22Rv1 (cell line): ENCODE data around the gene SLC7A1.

Source experiments
- H3K27ac ChIP-seq: fragments of 450-650 bp; 2 replicates; pipeline ENCODE4 v1.5.1; 2017
- ZFX ChIP-seq: fragments of 450-650 bp; IDR thresholded peaks from 2 replicates; pipeline ENCODE4 v1.6.1; 2017; ENCODE audit warnings: antibody characterized with exemption, borderline replicate concordance
- TF ChIP-seq, protein P1 (sequence below): fragments of 450-650 bp; IDR thresholded peaks from 2 replicates; pipeline ENCODE4 v1.5.1; 2017; ENCODE audit warnings: mild to moderate bottlenecking

The SLC7A1 gene

DNA sequence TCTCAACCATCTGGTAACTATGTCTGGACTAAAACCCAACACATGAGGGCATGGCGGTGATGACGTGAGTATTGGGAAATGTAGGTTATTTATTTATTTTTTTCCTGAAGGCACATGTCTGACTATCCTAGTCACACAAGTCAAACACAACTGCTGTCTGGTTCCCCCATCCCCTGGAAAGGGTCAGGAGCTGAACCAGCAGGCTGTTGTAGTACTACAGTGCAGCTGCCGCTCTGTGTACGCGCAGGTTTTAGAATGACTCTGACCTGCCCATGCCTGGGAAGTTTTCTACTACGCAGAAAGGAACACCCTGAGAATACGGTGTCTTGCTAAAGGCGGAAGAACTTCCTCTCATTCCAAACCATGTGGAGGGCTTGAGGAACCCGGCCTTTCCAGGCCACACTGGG, 1.2 kb downstream of the SLC7A1 start:
- TF ChIP-seq, protein P1, sequence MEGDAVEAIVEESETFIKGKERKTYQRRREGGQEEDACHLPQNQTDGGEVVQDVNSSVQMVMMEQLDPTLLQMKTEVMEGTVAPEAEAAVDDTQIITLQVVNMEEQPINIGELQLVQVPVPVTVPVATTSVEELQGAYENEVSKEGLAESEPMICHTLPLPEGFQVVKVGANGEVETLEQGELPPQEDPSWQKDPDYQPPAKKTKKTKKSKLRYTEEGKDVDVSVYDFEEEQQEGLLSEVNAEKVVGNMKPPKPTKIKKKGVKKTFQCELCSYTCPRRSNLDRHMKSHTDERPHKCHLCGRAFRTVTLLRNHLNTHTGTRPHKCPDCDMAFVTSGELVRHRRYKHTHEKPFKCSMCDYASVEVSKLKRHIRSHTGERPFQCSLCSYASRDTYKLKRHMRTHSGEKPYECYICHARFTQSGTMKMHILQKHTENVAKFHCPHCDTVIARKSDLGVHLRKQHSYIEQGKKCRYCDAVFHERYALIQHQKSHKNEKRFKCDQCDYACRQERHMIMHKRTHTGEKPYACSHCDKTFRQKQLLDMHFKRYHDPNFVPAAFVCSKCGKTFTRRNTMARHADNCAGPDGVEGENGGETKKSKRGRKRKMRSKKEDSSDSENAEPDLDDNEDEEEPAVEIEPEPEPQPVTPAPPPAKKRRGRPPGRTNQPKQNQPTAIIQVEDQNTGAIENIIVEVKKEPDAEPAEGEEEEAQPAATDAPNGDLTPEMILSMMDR = no peak
- TF ChIP-seq ZFX = no peak

DNA sequence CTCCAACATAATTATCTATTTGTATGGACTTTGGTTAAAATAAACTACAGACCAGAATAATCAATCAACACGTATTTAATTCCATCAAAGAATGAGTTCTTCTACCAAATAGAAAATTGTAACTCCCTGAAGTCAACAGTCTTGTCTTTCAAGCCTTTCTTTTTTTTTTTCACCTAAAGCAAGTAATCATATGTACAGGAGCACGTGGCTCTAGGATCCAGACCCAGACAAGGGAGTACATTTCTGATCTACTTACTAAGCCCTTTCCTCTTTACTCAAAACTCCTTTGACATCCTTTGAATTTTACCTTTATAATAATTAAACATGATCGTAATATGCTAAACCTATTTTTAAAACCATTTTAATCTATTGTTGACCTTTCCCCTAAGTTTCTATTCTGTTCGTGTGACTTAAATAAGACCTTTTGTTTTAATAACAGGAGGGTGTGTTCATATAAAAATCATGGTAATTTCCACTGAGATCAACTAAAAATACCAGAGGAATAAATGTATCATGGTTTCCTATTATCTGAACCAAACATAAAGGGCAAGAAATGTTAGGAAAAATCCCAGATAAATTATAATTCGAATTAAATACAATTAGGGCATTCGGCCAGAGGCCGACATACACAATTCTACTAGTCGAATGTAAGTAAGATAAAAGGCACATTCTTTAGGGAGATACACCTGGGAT, 1.7 kb downstream of the SLC7A1 start:
- TF ChIP-seq, protein P1 = no peak
- TF ChIP-seq ZFX = no peak
- peak overlapping the region; percentile 84 for H3K27ac ChIP-seq

More for the DNA sequence above, 1.2 kb downstream of the SLC7A1 start:
- peak overlapping the region; percentile 84 for H3K27ac ChIP-seq

DNA sequence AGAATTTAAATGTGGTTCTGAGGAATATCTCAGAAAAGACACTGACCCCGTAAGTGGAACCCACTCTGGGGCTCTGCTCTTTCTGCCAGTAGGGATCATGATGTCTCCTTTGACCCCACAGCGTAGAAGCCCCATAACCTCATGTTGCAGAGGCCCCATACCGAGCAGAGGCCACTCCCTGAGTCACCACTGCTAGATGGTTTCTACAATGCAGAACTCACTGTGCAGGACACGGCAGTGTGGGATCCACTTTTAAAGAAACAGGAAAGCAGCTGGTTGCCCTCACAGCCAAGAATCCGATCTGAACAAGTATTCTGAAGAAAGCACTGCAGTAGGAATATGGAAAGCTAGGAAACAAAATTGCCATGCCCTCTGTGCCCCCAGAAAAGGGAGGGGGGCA, 4.2 kb downstream of the SLC7A1 start:
- TF ChIP-seq, protein P1 = no peak
- TF ChIP-seq ZFX = no peak
- H3K27ac ChIP-seq = no peak overlapping the region

DNA sequence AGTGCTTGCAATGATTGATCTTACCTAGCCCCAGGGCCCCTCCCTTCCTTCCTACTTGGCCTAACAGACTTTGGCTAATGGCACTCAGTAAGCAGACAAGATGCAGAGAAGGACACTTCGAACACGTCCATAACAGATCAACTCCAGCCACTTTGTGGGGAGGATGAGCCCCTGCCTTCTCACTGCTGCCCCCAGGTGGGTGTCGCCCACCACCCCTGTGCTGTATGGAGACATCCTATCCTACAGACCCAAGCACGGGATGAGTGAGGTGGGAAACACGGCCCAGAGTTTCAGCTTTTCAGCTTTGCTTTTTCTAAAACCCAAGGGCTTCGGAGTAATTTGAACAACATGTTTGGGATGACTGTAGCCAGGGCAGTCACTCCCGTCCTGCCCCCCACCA, 5.5 kb downstream of the SLC7A1 start:
- no peak overlapping the region for H3K27ac ChIP-seq
- no peak for TF ChIP-seq ZFX
- TF ChIP-seq, protein P1 = no peak; the same call in 1 of the 2 replicates

DNA sequence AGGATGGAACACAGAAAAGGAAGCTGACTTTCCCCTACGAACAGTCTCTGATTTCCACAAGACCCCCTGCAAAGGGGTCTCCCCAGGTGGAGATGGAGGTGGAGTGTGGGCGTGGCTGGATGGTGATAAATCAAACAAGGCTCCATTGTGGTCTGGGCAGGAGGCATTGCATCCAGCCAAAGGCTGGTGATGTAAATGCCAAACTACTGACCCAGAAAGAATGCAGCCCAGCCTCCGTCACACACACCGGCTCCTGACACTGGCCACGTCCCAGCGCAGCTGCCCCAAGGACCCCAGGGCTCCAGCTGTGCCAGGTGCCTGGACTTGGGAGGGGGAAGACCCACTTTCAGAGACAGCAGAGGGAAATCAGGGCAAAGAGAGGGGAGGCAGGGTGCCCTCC, 6.3 kb downstream of the SLC7A1 start:
- H3K27ac ChIP-seq = no peak overlapping the region
- TF ChIP-seq, protein P1 = no peak
- TF ChIP-seq ZFX = no peak

DNA sequence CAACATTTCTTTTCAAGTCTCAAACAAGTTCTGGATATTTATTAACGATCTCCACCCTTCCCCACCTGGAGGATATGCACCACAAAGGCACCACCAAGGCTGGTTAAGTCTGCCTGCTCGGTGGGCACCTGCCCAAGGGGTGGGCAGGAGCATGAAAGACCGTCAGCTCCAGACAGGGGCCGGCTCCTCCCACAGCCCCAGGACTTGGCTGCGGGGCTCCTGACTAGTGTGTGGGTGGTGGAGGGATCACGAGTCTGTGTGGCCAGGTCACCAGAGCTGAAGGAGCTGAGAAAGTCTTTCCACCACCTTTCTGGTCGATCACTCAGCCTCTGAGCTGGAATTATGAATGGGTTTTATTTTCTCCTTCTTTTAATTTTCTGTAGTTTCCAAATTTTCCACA, 7.8 kb downstream of the SLC7A1 start:
- TF ChIP-seq ZFX = no peak
- TF ChIP-seq, protein P1 = no peak

DNA sequence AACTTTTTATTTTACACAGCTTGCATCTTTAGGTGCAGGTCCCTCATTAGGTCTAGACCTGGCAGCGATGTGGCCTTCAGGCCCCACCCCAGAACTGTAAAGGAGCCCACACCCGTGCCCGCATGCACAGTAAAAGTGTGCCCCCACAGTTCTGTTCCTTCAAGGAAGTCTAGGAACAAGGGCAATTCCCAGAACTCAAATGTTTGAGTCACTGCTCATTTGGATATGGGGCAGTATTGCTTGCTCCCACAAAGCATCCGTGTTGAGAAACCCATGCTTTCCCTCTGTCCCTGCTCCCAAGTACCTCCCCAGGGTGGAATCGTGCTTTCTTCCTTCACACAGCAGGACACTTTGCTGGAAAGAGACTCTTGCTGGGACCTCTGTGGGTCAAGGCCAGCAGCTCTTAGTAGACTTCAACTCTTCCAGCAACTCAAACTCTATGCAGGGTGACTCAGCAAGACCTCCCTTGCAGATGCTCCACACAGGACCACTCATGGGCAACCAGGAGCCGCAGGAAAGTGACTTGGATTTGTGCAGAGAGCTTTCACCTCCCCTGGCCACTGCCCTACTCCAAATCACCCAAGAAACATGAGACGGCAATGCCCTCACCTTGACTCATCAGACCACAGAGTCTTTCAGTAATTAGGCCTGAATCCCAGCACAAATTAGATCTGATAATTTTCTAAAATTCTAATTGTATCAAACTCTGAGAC, 12.3 kb downstream of the SLC7A1 start:
- TF ChIP-seq, protein P1 = no peak
- TF ChIP-seq ZFX = no peak
- H3K27ac ChIP-seq = no peak overlapping the region

More for the DNA sequence above, 7.8 kb downstream of the SLC7A1 start:
- no peak overlapping the region for H3K27ac ChIP-seq
